Stimulated activated CD8-positive, alpha-beta memory T cell treated with anti-CD3 and anti-CD28 coated beads, Interleukin-4, amount 100 ng/mL, for 1 hour (primary cell): ENCODE measurements around the gene ARMC2.
"Not testable (repeated sequence)": the region's sequence is repeated elsewhere in the genome, so short reads cannot be mapped to it uniquely, and the experiment has no call there.

Experiments used
- DNase-seq, 2 donors: peaks; one replicate each; pipeline ENCODE4 v3.0.0-alpha.2; 2020; ENCODE audit warnings: low read depth in 2 of 2, low spot score in 1 of 2

The ARMC2 gene

GRCh38 chr6:108835218-108835850 lies 12.9 kb upstream of the ARMC2 start:
- peak; percentile 66 to 72 for DNase-seq

- DNase-seq, result no peak
Measured at GRCh38 chr6:108836061-108836460, 12.2 kb upstream of the ARMC2 start.

GRCh38 chr6:108837236-108837971 lies 10.8 kb upstream of the ARMC2 start:
- no peak for DNase-seq

GRCh38 chr6:108838101-108838717 lies 10.0 kb upstream of the ARMC2 start:
- no peak for DNase-seq

DNA sequence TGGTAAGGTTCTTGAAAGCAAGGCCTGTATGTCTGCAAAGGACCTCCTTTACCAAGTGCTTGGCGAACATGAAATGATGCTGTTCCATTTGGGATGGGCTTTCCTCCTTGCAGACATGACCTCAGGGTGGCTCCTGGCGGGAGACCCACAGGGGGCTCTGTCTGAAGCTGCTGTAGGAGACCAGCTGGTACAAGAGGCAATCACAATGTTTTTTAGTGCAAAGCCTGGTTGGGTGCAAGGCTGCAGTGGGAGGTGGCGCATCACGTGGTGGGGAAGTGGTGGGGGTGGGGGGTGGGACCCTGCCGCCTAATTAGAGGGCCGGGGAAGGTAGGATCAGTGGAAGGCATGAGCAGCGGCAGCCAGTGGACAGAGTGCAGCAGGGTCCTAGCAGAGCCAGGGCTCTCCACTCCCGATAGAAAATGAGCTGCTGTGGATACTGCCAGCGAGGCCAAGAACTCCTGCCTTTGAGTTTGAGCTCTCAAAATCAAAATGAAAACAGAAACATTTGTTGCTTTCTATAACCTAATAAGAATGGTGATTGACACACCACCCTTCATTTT lies 9.1 kb upstream of the ARMC2 start:
- DNase-seq, result no peak

DNA sequence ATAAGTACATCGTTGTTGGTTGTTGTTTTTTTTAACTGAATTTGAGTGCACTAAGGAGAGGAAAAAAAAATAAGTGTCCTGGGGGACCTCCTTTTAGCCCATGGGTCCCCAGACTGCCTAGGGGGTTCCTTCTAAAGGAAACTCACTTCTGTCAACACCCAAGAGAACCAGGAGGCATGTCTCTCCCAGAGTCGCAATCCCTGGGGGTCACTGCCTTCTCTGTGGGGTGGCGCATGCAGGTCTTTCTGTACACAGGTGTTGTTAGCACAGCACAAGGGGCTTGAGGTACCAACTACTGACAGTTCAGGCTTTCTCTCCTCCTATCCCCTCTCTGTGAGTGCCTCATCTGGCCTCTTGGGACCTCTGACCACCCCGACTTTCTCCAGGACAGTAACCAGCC lies 7.3 kb upstream of the ARMC2 start:
- no peak for DNase-seq

DNA sequence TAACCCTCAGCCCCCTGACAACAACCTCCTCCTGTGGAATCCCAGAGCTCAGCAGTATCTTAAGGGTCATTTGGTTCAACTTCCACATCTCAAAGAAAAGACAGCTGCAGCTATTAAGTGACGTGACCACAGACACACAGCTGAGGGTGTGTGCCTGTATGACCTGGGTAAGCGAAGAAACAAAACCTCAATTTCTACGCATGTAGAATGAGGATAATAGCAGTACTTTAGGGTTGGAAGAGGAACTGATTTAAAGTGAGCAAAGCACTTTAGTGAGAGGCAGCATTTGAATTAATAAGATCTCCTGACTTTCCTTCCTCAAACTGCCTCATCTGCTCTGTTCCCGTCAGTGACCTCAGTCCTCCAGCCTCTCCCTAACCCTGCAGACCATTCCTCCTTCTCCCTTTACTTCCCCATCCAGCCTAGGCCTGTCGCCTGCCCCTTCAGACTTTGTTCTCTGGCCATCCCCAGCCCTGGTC lies 6.8 kb upstream of the ARMC2 start:
- no peak for DNase-seq

GRCh38 chr6:108844135-108844534 lies 4.1 kb upstream of the ARMC2 start:
- no peak for DNase-seq

- no peak for DNase-seq
Measured at GRCh38 chr6:108845145-108845544, 3.1 kb upstream of the ARMC2 start.

GRCh38 chr6:108846101-108846500 lies 2.1 kb upstream of the ARMC2 start:
- no peak for DNase-seq

GRCh38 chr6:108846628-108847027 lies 1.6 kb upstream of the ARMC2 start:
- DNase-seq, result no peak

DNA sequence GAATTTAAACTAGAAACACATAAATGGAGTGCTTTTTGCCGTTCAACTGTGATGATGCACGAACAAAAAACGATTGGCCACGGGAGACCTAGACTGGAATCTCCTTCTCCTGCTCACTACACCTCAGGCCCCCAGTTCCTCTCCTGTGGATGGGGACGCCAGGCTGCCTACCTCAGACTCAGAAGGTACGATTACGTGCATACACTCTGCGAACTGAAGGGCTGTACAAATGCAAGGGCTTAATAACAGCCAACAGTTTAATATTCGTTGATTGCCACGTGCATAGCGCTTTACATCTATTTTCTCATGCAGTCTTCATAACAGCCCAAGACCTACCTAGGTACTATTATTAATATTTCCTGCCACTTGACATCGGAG lies 495 bp upstream of the ARMC2 start:
- DNase-seq, result no peak

DNA sequence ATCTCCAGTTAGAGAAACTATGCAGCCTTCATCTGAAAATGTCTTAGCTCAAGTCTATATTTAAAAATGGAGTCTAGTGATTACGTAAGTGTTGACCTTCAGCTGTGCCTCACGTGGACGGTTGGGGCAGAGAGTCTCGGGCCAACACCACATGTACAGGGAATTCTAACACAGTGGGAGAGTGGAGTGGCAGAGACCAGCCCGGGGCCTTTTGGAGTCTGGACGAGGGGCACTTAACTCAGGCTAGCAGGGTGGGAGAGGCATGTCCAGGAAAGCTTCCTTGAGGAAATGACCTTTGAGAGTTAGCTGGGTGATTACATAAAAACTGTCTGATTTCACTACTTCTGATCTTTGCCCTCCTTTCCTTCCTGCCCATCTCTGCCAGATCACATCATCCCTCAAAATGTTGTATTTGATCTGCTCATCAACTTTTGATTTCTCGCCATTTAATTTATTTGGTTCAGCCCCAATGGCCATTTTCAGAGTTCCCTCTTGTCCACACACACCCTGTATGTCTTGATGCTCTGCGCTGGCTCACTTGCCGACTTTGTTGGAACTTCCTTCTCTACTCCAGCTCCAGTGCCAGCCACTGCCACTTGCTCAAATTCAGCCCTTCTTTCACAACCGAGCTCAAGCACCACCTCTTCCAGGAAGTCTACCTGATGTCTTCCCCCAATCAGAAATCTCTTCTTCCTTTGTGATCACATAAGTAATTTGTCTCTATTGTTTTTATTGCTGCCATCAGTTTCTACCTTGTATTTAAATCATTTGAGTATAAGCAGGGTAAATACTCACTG lies 2.6 kb downstream of the ARMC2 start:
- no peak for DNase-seq

DNA sequence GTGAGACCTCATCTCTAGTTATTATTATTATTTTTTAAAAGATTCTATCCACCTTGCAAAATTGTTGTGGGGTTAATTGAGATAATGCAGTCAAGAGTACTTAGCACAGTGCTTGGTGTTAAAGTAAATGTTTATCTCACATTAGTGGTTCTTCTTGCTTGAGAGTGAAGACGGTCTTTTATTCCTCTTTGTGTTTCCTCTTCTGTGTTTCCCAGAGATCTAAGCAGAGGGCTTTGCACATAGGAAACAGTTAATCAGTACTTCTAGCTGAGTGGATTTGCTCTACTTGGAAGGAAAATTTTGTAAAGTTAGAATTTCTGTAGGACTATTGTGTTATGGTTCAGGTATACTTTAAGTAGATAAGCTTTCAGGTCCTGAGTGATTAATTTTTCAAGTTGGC lies 3.5 kb downstream of the ARMC2 start:
- no peak for DNase-seq

- DNase-seq, result no peak
Measured at GRCh38 chr6:108853077-108853476, 4.9 kb downstream of the ARMC2 start.

DNA sequence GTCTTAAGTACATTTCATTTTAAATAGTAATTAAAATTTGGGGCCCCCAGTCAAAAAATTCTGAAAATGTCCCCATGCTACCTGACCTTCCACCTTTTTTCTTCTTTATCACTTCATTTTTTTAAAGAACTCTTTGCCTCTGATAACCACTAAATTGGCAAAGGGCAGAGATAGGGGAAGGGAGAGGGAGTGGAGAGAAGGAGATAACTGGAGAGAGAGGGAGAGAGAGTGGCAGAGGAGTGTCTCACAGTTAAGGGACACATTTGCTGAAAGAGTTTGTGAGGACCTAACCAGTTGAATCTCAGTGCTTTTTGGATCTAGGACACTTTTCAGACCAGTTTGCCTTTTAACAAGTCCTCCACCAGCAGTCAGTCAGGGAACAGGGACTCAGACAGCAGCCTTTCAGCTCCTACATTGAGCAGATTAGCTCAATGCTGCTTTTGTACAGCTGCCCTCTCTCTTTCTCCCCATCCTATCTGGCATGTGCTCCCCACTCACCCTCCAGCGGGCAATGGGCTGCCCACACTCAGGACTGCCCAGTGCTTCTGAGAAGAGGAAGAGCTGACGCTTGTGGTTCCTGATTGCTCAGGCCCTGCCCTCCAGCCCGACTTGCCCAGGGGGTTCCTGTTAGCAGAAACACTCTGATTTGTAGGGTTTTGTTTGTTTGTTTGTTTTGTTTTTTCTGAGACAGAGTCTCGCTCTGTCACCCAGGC lies 14.4 kb downstream of the ARMC2 start:
- DNase-seq, result no peak

GRCh38 chr6:108865751-108866286 lies 17.6 kb downstream of the ARMC2 start:
- DNase-seq, result not testable (repeated sequence)

DNA sequence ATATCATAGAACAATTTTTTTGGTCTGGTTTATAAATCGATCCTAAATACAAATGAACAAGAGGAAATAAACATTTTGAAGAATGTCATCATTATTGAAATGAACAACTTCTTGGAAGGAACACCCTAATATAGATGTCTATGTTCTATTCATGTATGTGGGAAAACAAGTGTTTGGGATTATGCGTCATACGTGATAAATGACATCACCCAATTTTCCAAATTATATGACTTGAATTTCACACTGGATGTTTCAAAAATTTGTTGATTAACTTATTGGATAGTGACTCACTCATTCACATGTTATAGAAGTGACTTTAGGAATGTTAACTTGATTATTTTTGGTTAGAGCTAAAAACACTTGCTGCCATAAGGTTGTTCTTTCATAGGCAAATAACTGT lies 18.6 kb downstream of the ARMC2 start:
- no peak for DNase-seq

DNA sequence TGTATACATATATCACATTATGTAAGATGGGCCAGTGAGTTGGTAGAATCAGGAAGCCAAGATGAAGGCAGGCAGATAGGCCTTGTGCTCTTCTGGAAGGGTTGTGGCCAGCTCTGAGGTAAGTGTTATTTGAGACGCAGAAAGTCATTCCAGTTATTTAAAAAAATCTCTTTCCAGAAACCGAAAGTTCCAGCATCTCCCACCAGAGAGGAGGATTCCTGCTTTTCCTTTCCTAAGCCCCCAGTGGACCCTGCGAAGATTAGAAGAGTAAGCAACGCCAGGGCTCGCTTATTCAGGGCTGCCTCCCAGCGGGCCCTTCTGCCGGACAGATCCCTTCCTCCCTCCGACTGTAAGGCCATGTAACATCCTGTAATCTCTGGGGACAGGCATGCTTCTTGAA lies 20.4 kb downstream of the ARMC2 start:
- DNase-seq, result no peak

DNA sequence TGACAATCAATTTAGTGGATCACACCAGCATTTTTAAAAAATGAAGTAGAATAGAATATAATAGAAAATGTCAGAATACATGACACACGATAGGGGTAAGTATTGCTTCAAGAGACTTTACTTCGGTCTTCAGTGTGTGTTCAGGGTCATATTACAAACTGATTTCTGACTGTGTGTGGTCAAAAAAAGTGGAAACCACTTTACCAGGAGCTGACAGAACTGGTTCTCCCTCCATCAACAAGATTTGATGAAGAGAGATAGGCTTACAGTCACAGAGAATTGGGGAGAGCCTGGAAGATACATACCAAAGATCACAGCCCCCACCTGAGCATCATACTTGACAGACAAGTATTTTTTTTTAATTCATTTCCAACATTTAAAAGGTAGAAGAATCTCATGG lies 21.7 kb downstream of the ARMC2 start:
- DNase-seq, result no peak
